NT2/D1 (cell line): ENCODE measurements around the gene AGRP.

ENCODE experiments used
- YY1 ChIP-seq: IDR thresholded peaks from 2 replicates; pipeline ENCODE4 v1.6.1; 2011; ENCODE audit not compliant: insufficient read length, insufficient read depth
- ZNF274 ChIP-seq: IDR thresholded peaks from 2 replicates; pipeline ENCODE4 v1.6.1; 2011; ENCODE audit warnings: mild to moderate bottlenecking, low read depth, low read length

- no peak for TF ChIP-seq YY1
- no peak for TF ChIP-seq ZNF274
These were observed 35.8 kb downstream of the AGRP start for GRCh38 chr16:67447508-67448076.
